Activated T-helper 17 cell treated with anti-CD3 and anti-CD28 coated beads, Interleukin-2, amount 50 U/mL, for 72 hours (primary cell): ENCODE results near the gene SLC8A1. TPM values are rescaled to one million over a fixed set of nuclear protein-coding genes. Genes with fewer than 3 reads are reported as not detected.
A peak's percentile ranks its signal among the peaks of the same experiment; 100 is the strongest.

Experiments used
- ATAC-seq: fragments of 150-1000 bp; cut with Tn5 transposase; replicated peaks from 2 replicates; pipeline ENCODE4 v1.10.0; 2021; ENCODE audit warnings: mild to moderate bottlenecking, moderate library complexity
- H3K27ac Mint-ChIP-seq: one replicate; pipeline ENCODE4 v1.8.0; 2022; ENCODE audit warnings: mixed read lengths
- H3K27me3 Mint-ChIP-seq: one replicate; pipeline ENCODE4 v1.8.0; 2022; ENCODE audit warnings: mixed read lengths
- H3K36me3 Mint-ChIP-seq: one replicate; pipeline ENCODE4 v1.8.0; 2022; ENCODE audit warnings: low read depth, mild to moderate bottlenecking, mixed read lengths
- H3K4me1 Mint-ChIP-seq: one replicate; pipeline ENCODE4 v1.8.0; 2022; ENCODE audit warnings: mixed read lengths
- H3K4me3 Mint-ChIP-seq: one replicate; pipeline ENCODE4 v1.8.0; 2022; ENCODE audit warnings: mild to moderate bottlenecking, mixed read lengths
- H3K9me3 Mint-ChIP-seq: one replicate; pipeline ENCODE4 v1.8.0; 2022; ENCODE audit warnings: mixed read lengths
- total RNA-seq, 2 donors: library from RNA; stranded (reverse); gene quantifications; one replicate each; pipeline ENCODE4 v1.2.3, GENCODE V29; 2022

SLC8A1 gene
- total RNA-seq, 2 donors from 2014 or later, result 0.45 TPM; not detected in 1

- H3K27me3 Mint-ChIP-seq, result no peaks in the 10 kb centered on the region
- no peaks in the 10 kb centered on the region for H3K36me3 Mint-ChIP-seq
- ATAC-seq, result no peak
- H3K27ac Mint-ChIP-seq, result no peak overlapping the region
- no peaks in the 10 kb centered on the region for H3K4me1 Mint-ChIP-seq
- no peaks in the 10 kb centered on the region for H3K9me3 Mint-ChIP-seq
- no peak overlapping the region for H3K4me3 Mint-ChIP-seq
Observed at GRCh38 chr2:40298026-40298425, 153.9 kb downstream of the SLC8A1 start.

GRCh38 chr2:40292291-40292690 lies 159.6 kb downstream of the SLC8A1 start:
- no peak for ATAC-seq
- no peak overlapping the region for H3K27ac Mint-ChIP-seq
- H3K4me1 Mint-ChIP-seq, result no peaks in the 10 kb centered on the region
- no peaks in the 10 kb centered on the region for H3K36me3 Mint-ChIP-seq
- H3K27me3 Mint-ChIP-seq, result peaks cover 3% of the 10 kb centered on the region
- no peak overlapping the region for H3K4me3 Mint-ChIP-seq
- no peaks in the 10 kb centered on the region for H3K9me3 Mint-ChIP-seq

- no peaks in the 10 kb centered on the region for H3K4me1 Mint-ChIP-seq
- H3K36me3 Mint-ChIP-seq, result no peaks in the 10 kb centered on the region
- ATAC-seq, result no peak
- H3K4me3 Mint-ChIP-seq, result peak overlapping the region; percentile 31
- H3K27ac Mint-ChIP-seq, result no peak overlapping the region
- peaks cover 3% of the 10 kb centered on the region for H3K27me3 Mint-ChIP-seq
- H3K9me3 Mint-ChIP-seq, result no peaks in the 10 kb centered on the region
Observed at GRCh38 chr2:40289771-40290404, 162.0 kb downstream of the SLC8A1 start.

GRCh38 chr2:40287773-40288172 lies 164.1 kb downstream of the SLC8A1 start:
- Mint-ChIP-seq H3K36me3 (no peaks in the 10 kb centered on the region), H3K27ac (no peak overlapping the region), H3K4me1 (no peaks in the 10 kb centered on the region), H3K27me3 (peaks cover 3% of the 10 kb centered on the region), H3K4me3 (no peak overlapping the region), H3K9me3 (no peaks in the 10 kb centered on the region)
- ATAC-seq, result no peak

- Mint-ChIP-seq H3K9me3 (no peaks in the 10 kb centered on the region), H3K36me3 (no peaks in the 10 kb centered on the region)
Observed at GRCh38 chr2:40287195-40287594, 164.7 kb downstream of the SLC8A1 start.

GRCh38 chr2:40286721-40287120 lies 165.2 kb downstream of the SLC8A1 start:
- no peak overlapping the region for H3K27ac Mint-ChIP-seq

More at GRCh38 chr2:40287195-40287594, 164.7 kb downstream of the SLC8A1 start:
- Mint-ChIP-seq H3K4me3 (no peak overlapping the region), H3K27me3 (peaks cover 3% of the 10 kb centered on the region), H3K4me1 (no peaks in the 10 kb centered on the region), H3K27ac (no peak overlapping the region)
- ATAC-seq, result no peak

GRCh38 chr2:40285391-40285790 lies 166.5 kb downstream of the SLC8A1 start:
- Mint-ChIP-seq H3K4me3 (no peak overlapping the region), H3K36me3 (no peaks in the 10 kb centered on the region)

More at GRCh38 chr2:40286721-40287120, 165.2 kb downstream of the SLC8A1 start:
- Mint-ChIP-seq H3K27me3 (peaks cover 3% of the 10 kb centered on the region), H3K9me3 (no peaks in the 10 kb centered on the region), H3K36me3 (no peaks in the 10 kb centered on the region), H3K4me3 (no peak overlapping the region), H3K4me1 (no peaks in the 10 kb centered on the region)
- no peak for ATAC-seq

GRCh38 chr2:40284797-40285196 lies 167.1 kb downstream of the SLC8A1 start:
- ATAC-seq, result no peak
- Mint-ChIP-seq H3K27me3 (peaks cover 3% of the 10 kb centered on the region), H3K4me1 (no peaks in the 10 kb centered on the region), H3K27ac (no peak overlapping the region), H3K4me3 (no peak overlapping the region), H3K9me3 (no peaks in the 10 kb centered on the region), H3K36me3 (no peaks in the 10 kb centered on the region)

More at GRCh38 chr2:40285391-40285790, 166.5 kb downstream of the SLC8A1 start:
- no peak overlapping the region for H3K27ac Mint-ChIP-seq
- peaks cover 3% of the 10 kb centered on the region for H3K27me3 Mint-ChIP-seq
- no peak for ATAC-seq
- H3K9me3 Mint-ChIP-seq, result no peaks in the 10 kb centered on the region
- H3K4me1 Mint-ChIP-seq, result no peaks in the 10 kb centered on the region

- ATAC-seq, result no peak
- no peak overlapping the region for H3K27ac Mint-ChIP-seq
- H3K27me3 Mint-ChIP-seq, result peaks cover 3% of the 10 kb centered on the region
- no peaks in the 10 kb centered on the region for H3K4me1 Mint-ChIP-seq
- H3K4me3 Mint-ChIP-seq, result no peak overlapping the region
- H3K9me3 Mint-ChIP-seq, result no peaks in the 10 kb centered on the region
- no peaks in the 10 kb centered on the region for H3K36me3 Mint-ChIP-seq
Observed at GRCh38 chr2:40283111-40283909, 168.6 kb downstream of the SLC8A1 start.

GRCh38 chr2:40282428-40282827 lies 169.5 kb downstream of the SLC8A1 start:
- no peak overlapping the region for H3K27ac Mint-ChIP-seq
- no peak overlapping the region for H3K4me3 Mint-ChIP-seq
- no peaks in the 10 kb centered on the region for H3K9me3 Mint-ChIP-seq
- H3K36me3 Mint-ChIP-seq, result no peaks in the 10 kb centered on the region
- H3K4me1 Mint-ChIP-seq, result no peaks in the 10 kb centered on the region
- no peak for ATAC-seq
- H3K27me3 Mint-ChIP-seq, result peaks cover 1% of the 10 kb centered on the region

GRCh38 chr2:40281021-40281940 lies 170.6 kb downstream of the SLC8A1 start:
- ATAC-seq, result no peak
- H3K4me1 Mint-ChIP-seq, result no peaks in the 10 kb centered on the region
- no peaks in the 10 kb centered on the region for H3K9me3 Mint-ChIP-seq

GRCh38 chr2:40279482-40279881 lies 172.4 kb downstream of the SLC8A1 start:
- no peak overlapping the region for H3K4me3 Mint-ChIP-seq
- H3K36me3 Mint-ChIP-seq, result no peaks in the 10 kb centered on the region
- H3K27ac Mint-ChIP-seq, result no peak overlapping the region
- no peaks in the 10 kb centered on the region for H3K9me3 Mint-ChIP-seq
- no peaks in the 10 kb centered on the region for H3K4me1 Mint-ChIP-seq
- H3K27me3 Mint-ChIP-seq, result no peaks in the 10 kb centered on the region
- ATAC-seq, result no peak

More at GRCh38 chr2:40281021-40281940, 170.6 kb downstream of the SLC8A1 start:
- H3K27ac Mint-ChIP-seq, result no peak overlapping the region
- no peaks in the 10 kb centered on the region for H3K36me3 Mint-ChIP-seq
- H3K27me3 Mint-ChIP-seq, result no peaks in the 10 kb centered on the region
- H3K4me3 Mint-ChIP-seq, result no peak overlapping the region

- Mint-ChIP-seq H3K9me3 (no peaks in the 10 kb centered on the region), H3K4me1 (no peaks in the 10 kb centered on the region), H3K27me3 (no peaks in the 10 kb centered on the region), H3K4me3 (no peak overlapping the region), H3K36me3 (no peaks in the 10 kb centered on the region), H3K27ac (no peak overlapping the region)
- ATAC-seq, result no peak
Observed at GRCh38 chr2:40279001-40279400, 172.9 kb downstream of the SLC8A1 start.

- Mint-ChIP-seq H3K27ac (no peak overlapping the region), H3K27me3 (no peaks in the 10 kb centered on the region), H3K4me1 (no peaks in the 10 kb centered on the region), H3K36me3 (no peaks in the 10 kb centered on the region), H3K9me3 (no peaks in the 10 kb centered on the region), H3K4me3 (no peak overlapping the region)
- ATAC-seq, result no peak
Observed at GRCh38 chr2:40276076-40276475, 175.8 kb downstream of the SLC8A1 start.
